ENCODE measurements around the gene TMEM59L.

The TMEM59L gene

DNA sequence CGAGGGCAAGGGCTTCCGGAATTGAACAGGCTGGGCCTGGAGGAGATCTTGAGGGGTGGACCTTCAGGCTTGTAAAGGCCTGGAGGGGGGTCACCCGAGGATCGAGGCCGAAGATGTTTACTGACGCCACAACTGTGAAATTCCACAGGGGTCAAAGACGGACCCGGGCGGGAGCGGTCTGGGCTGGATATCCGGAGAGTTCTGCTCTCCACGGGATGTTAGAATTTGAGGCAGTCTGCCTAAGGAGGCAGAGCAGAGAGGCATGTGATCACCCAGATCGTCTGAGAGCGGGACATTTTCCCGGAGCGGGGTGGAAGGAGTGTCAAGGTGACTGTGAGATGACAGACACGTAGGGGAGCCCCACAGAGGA is 37.3 kb downstream of the TMEM59L start:
- TF ChIP-seq CTCF (conservative IDR thresholded peaks at IDR 0.05; ENCODE audit: low read depth, low read length): no peak
- peak overlapping the region; percentile 21 for H3K4me3 ChIP-seq (ENCODE audit: low read depth, low read length)
- peak; percentile 89 for DNase-seq (ENCODE audit: low read depth)

DNA sequence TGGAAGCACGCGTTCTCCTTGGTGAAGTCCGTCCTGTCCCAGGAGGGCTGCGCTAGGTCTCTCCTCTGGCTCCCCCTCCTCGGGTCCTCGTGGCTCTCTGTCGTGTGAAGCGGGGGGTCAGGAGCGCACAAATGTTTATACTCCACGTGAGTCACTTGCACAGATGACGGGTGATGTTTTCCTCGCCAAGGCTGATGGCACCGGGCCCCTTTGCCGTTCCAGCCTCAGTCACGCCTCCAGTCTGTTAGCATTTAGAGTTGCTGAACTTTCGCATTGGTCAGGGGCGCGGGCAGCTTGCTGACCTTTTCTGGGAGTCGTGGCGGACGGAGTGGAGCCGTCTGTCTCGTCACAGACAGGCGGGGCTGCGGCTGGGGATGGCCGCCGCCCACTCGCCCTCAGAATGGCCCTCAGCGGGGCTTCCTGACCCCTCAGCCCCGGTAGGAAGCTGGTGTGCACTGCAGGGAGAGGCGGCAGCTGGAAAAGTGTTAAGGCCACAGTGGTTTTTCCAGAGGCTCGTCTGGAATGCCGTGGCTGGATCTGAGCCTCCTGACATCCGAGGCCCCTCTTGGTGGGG is 37.9 kb downstream of the TMEM59L start:
- TF ChIP-seq CTCF (conservative IDR thresholded peaks at IDR 0.05; ENCODE audit: low read depth, low read length): no peak
- DNase-seq (ENCODE audit: low read depth): peak; percentile 80
- H3K4me3 ChIP-seq (ENCODE audit: low read depth, low read length): peak overlapping the region; percentile 21

GRCh38 chr19:18651300-18651699 is 38.6 kb downstream of the TMEM59L start:
- no peak for TF ChIP-seq CTCF (conservative IDR thresholded peaks at IDR 0.05; ENCODE audit: low read depth, low read length)
- no peak overlapping the region for H3K4me3 ChIP-seq (ENCODE audit: low read depth, low read length)
- no peak for DNase-seq (ENCODE audit: low read depth)

DNA sequence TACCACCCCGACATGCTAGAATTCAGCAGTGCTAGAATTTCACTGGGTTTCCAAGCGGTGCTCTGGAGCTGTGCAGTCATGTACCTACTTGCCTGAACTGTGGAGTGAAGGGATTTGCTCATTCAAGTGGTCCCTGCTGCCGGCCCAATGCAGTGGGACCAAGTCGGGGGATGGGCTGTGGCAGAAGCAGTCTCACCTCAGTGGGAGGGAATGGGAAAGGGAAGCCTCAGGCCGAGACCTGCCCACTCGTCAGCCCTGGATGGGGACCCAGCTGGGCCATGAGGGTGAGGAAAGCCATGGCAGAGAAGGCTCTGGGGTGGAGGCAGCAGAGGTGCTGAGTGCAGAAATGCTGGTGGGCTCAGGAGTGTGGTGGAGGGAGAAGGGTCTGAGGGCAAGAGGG is 39.1 kb downstream of the TMEM59L start:
- no peak for TF ChIP-seq CTCF (conservative IDR thresholded peaks at IDR 0.05; ENCODE audit: low read depth, low read length)
- no peak overlapping the region for H3K4me3 ChIP-seq (ENCODE audit: low read depth, low read length)
- DNase-seq (ENCODE audit: low read depth): no peak

GRCh38 chr19:18653853-18654252 is 41.2 kb downstream of the TMEM59L start:
- DNase-seq (ENCODE audit: low read depth): no peak
- H3K4me3 ChIP-seq (ENCODE audit: low read depth, low read length): no peak overlapping the region
- no peak for TF ChIP-seq CTCF (conservative IDR thresholded peaks at IDR 0.05; ENCODE audit: low read depth, low read length)

- no peak for DNase-seq (ENCODE audit: low read depth)
- H3K4me3 ChIP-seq (ENCODE audit: low read depth, low read length): no peak overlapping the region
- no peak for TF ChIP-seq CTCF (conservative IDR thresholded peaks at IDR 0.05; ENCODE audit: low read depth, low read length)
Measured at GRCh38 chr19:18654469-18654868, 41.8 kb downstream of the TMEM59L start.

DNA sequence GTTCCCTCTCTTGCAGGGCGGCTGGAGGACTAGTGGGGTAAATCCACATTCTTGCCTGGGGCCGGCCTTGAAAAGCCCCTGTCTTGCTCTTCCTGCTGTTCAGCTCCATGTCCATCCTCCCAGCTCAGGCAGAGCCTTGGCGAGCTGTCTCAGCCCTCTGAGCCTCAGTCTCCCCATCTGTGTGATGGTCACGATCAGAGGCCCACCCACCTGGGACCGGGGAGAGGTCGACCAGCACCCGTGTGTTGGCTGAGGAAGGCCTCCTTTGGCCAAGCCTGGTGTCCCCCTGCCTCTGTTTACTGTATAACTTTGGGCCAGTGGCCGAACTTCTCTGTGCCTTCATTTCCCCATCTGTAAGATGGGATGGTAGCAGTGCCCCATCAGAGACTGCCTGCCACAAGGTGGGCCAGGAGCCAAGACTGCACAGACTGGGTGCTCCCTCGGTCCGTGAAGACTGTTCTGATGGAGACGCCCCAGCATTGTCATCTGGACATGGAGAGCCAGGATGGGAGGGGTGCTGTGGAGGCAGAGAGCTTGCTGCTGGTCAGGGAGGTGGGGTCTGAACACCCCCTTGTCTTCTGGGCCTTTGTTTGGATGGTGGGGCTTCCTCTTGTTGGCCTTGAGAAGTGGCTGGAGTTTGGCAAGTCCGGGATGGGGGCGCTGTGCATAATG is 42.6 kb downstream of the TMEM59L start:
- no peak for TF ChIP-seq CTCF (conservative IDR thresholded peaks at IDR 0.05; ENCODE audit: low read depth, low read length)
- DNase-seq (ENCODE audit: low read depth): no peak
- no peak overlapping the region for H3K4me3 ChIP-seq (ENCODE audit: low read depth, low read length)
